ENCODE results near the gene RNF5. TPM values are rescaled to one million over a fixed set of nuclear protein-coding genes. Genes with fewer than 3 reads are reported as not detected.

Gene RNF5
- total and polyA plus RNA-seq, 9 of the 15 experiments (the other 6 are each of a cell fraction or from before 2014, with no cell fraction given): 62.2 to 245 (median 129) TPM

DNA sequence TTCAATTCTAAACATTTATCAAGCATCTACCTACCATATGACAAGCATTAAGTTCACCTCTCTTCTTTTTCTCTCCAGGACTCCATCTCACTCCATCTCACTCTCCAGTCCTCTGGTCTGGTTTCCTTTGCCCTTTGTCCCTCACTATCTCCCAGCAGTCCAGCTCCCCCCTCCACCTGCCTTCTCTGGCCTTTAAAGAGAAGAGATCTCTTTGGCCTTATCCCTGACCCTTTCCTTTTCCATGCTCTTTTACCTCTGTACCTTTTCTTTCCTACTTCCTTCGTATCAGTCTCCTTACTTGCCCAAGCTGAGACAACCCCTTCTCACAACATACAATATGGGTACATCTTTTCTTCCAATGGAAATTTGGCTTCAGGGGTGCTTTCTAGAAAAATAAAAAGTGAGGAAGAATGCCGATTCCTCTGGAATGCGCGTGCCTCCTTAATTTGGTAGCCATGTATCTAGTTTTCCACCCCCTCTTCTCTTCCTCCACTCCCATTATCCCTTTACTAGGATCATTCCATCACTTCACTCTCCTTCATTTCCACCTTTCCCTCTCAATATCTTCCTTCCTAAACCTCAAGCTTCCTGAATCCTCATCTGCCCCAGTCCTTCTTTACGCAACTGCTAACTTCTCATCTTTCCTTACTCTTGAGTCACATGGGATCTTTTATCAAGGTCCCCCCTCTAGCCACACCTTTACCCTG lies 1.6 kb upstream of the RNF5 start (continued):
- TF ChIP-seq, protein P1, sequence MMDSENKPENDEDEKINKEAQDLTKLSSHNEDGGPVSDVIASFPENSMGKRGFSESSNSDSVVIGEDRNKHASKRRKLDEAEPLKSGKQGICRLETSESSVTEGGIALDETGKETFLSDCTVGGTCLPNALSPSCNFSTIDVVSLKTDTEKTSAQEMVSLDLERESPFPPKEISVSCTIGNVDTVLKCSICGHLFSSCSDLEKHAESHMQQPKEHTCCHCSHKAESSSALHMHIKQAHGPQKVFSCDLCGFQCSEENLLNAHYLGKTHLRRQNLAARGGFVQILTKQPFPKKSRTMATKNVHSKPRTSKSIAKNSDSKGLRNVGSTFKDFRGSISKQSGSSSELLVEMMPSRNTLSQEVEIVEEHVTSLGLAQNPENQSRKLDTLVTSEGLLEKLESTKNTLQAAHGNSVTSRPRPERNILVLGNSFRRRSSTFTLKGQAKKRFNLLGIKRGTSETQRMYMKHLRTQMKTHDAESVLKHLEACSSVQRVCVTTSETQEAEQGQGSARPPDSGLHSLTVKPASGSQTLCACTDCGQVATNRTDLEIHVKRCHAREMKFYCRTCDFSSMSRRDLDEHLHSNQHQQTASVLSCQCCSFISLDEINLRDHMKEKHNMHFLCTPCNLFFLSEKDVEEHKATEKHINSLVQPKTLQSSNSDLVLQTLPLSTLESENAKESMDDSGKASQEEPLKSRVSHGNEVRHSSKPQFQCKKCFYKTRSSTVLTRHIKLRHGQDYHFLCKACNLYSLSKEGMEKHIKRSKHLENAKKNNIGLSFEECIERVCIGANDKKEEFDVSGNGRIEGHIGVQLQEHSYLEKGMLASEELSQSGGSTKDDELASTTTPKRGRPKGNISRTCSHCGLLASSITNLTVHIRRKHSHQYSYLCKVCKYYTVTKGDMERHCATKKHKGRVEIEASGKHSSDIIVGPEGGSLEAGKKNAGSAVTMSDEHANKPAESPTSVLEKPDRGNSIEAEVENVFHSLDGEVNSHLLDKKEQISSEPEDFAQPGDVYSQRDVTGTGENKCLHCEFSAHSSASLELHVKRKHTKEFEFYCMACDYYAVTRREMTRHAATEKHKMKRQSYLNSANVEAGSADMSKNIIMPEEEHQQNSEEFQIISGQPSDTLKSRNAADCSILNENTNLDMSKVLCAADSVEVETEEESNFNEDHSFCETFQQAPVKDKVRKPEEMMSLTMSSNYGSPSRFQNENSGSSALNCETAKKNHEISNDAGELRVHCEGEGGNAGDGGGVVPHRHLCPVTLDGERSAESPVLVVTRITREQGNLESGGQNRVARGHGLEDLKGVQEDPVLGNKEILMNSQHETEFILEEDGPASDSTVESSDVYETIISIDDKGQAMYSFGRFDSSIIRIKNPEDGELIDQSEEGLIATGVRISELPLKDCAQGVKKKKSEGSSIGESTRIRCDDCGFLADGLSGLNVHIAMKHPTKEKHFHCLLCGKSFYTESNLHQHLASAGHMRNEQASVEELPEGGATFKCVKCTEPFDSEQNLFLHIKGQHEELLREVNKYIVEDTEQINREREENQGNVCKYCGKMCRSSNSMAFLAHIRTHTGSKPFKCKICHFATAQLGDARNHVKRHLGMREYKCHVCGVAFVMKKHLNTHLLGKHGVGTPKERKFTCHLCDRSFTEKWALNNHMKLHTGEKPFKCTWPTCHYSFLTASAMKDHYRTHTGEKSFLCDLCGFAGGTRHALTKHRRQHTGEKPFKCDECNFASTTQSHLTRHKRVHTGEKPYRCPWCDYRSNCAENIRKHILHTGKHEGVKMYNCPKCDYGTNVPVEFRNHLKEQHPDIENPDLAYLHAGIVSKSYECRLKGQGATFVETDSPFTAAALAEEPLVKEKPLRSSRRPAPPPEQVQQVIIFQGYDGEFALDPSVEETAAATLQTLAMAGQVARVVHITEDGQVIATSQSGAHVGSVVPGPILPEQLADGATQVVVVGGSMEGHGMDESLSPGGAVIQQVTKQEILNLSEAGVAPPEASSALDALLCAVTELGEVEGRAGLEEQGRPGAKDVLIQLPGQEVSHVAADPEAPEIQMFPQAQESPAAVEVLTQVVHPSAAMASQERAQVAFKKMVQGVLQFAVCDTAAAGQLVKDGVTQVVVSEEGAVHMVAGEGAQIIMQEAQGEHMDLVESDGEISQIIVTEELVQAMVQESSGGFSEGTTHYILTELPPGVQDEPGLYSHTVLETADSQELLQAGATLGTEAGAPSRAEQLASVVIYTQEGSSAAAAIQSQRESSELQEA (IDR thresholded peaks at IDR 0.05; ENCODE audit: low read depth): 0 out of 2 replicates have a peak, but pooled peaks have one; percentile 53
- TF ChIP-seq, protein P2, sequence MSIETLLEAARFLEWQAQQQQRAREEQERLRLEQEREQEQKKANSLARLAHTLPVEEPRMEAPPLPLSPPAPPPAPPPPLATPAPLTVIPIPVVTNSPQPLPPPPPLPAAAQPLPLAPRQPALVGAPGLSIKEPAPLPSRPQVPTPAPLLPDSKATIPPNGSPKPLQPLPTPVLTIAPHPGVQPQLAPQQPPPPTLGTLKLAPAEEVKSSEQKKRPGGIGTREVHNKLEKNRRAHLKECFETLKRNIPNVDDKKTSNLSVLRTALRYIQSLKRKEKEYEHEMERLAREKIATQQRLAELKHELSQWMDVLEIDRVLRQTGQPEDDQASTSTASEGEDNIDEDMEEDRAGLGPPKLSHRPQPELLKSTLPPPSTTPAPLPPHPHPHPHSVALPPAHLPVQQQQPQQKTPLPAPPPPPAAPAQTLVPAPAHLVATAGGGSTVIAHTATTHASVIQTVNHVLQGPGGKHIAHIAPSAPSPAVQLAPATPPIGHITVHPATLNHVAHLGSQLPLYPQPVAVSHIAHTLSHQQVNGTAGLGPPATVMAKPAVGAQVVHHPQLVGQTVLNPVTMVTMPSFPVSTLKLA (conservative IDR thresholded peaks at IDR 0.05): 0 out of 4 replicates have a peak, but pooled peaks of 1 of the 2 experiments have one; percentile 43
- TF ChIP-seq ZSCAN29 (IDR thresholded peaks at IDR 0.05) (peak; percentile 32; the same call in 1 of the 2 replicates), FOXP1 (CRISPR knock-in tag; IDR thresholded peaks at IDR 0.05) (no peak), ZEB2 (IDR thresholded peaks at IDR 0.05) (peak; percentile 51; the same call in 1 of the 2 replicates), BRD9 (IDR thresholded peaks at IDR 0.05; ENCODE audit: low read depth, partially characterized antibody) (peak; percentile 11), RBM15 (IDR thresholded peaks at IDR 0.05; ENCODE audit: insufficient read depth, low read length) (no peak), SOX6 (IDR thresholded peaks at IDR 0.05) (no peak), RCOR1 (IDR thresholded peaks at IDR 0.05; ENCODE audit: borderline replicate concordance in 1 of 2, low read depth in 2 of 2, low read length in 2 of 2) (0 out of 4 replicates have a peak, but pooled peaks of 1 of the 2 experiments have one; percentile 5), RNF2 (IDR thresholded peaks at IDR 0.05) (no peak)
- TF ChIP-seq, protein P3, sequence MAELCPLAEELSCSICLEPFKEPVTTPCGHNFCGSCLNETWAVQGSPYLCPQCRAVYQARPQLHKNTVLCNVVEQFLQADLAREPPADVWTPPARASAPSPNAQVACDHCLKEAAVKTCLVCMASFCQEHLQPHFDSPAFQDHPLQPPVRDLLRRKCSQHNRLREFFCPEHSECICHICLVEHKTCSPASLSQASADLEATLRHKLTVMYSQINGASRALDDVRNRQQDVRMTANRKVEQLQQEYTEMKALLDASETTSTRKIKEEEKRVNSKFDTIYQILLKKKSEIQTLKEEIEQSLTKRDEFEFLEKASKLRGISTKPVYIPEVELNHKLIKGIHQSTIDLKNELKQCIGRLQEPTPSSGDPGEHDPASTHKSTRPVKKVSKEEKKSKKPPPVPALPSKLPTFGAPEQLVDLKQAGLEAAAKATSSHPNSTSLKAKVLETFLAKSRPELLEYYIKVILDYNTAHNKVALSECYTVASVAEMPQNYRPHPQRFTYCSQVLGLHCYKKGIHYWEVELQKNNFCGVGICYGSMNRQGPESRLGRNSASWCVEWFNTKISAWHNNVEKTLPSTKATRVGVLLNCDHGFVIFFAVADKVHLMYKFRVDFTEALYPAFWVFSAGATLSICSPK (IDR thresholded peaks at IDR 0.05; ENCODE audit: borderline replicate concordance): peak; percentile 99
- TF ChIP-seq, protein P4, sequence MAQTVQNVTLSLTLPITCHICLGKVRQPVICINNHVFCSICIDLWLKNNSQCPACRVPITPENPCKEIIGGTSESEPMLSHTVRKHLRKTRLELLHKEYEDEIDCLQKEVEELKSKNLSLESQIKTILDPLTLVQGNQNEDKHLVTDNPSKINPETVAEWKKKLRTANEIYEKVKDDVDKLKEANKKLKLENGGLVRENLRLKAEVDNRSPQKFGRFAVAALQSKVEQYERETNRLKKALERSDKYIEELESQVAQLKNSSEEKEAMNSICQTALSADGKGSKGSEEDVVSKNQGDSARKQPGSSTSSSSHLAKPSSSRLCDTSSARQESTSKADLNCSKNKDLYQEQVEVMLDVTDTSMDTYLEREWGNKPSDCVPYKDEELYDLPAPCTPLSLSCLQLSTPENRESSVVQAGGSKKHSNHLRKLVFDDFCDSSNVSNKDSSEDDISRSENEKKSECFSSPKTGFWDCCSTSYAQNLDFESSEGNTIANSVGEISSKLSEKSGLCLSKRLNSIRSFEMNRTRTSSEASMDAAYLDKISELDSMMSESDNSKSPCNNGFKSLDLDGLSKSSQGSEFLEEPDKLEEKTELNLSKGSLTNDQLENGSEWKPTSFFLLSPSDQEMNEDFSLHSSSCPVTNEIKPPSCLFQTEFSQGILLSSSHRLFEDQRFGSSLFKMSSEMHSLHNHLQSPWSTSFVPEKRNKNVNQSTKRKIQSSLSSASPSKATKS (CRISPR knock-in tag; IDR thresholded peaks at IDR 0.05): no peak

All from K562 (cell line).